Endothelial cell of umbilical vein (primary cell): ENCODE measurements around the gene SMIM8. TPM values are rescaled to one million over a fixed set of nuclear protein-coding genes. Genes with fewer than 3 reads are reported as not detected.

Experiments used
- BruUV-seq: library from RNA; stranded (reverse); fragments of 400-500 nt; replicated peaks from 2 replicates; lab custom pipeline; 2021; lab: Mats Ljungman, UMichigan
- CTCF ChIA-PET: fragments of 300-600, 350-600 bp; sonication (Branson Sonifier 250); formaldehyde crosslinking; loops from one replicate; lab custom pipeline; 2021; ENCODE audit warnings: antibody characterized with exemption, inconsistent platforms; lab: Charles Lee
- POLR2A ChIA-PET: fragments of 300-600, 350-600 bp; sonication (Branson Sonifier 250); formaldehyde crosslinking; loops from one replicate; lab custom pipeline; 2021; ENCODE audit warnings: antibody characterized with exemption, inconsistent platforms; lab: Charles Lee
- DNase-seq: peaks from one replicate; pipeline ENCODE4 v3.0.0-alpha.2; 2011; ENCODE audit warnings: low read depth, low spot score
- FAIRE-seq: peaks from 2 replicates; lab custom pipeline; 2011; peaks lifted over from hg19 to GRCh38; lab: Jason Lieb, UNC
- H2AFZ ChIP-seq: 2 replicates; pipeline ENCODE4 v1.6.0; 2012; ENCODE audit warnings: low read depth, low read length, control low read depth, inconsistent platforms
- H3K27ac ChIP-seq: 2 replicates; pipeline ENCODE4 v1.5.1; 2011; ENCODE audit warnings: low read depth, mild to moderate bottlenecking, control low read depth, low read length, moderate library complexity; ENCODE audit not compliant: insufficient read depth
- H3K27me3 ChIP-seq, 2 experiments: 2 replicates each; pipeline versions ENCODE4 v1.6.0 to v1.6.1; 2011; ENCODE audit warnings: low read length in 2 of 2, mixed read lengths in 1 of 2; ENCODE audit not compliant: control insufficient read depth in 2 of 2, insufficient read depth in 2 of 2
- H3K36me3 ChIP-seq, 2 experiments: 2 replicates in 1 of 2; 3 replicates in 1 of 2; pipeline ENCODE4 v1.5.1; 2011; ENCODE audit warnings: low read length in 2 of 2, mild to moderate bottlenecking in 1 of 2, moderate library complexity in 1 of 2; ENCODE audit not compliant: control insufficient read depth in 2 of 2, insufficient read depth in 2 of 2; ENCODE audit errors: extremely low read depth in 1 of 2
- H3K4me1 ChIP-seq: 3 replicates; pipeline ENCODE4 v1.5.1; 2011; ENCODE audit warnings: mild to moderate bottlenecking, low read length; ENCODE audit not compliant: control insufficient read depth, insufficient read depth; ENCODE audit errors: extremely low read depth
- H3K4me2 ChIP-seq: 2 replicates; pipeline ENCODE4 v1.6.1; 2011; ENCODE audit warnings: low read length, control low read depth, mixed read lengths; ENCODE audit not compliant: insufficient read depth
- H3K4me3 ChIP-seq, 3 experiments: fragments of 200-600 bp in 1 of 3; sonication (generic), shearing (Covaris generic) in 1 of 3; replicated peaks in 1 of 3; 2 replicates each; pipeline ENCODE4 v1.5.1; 2011 to 2016; ENCODE audit warnings: control low read depth in 3 of 3, low read length in 3 of 3, mild to moderate bottlenecking in 2 of 3, inconsistent platforms in 1 of 3, low read depth in 1 of 3, moderate library complexity in 1 of 3; ENCODE audit not compliant: insufficient read depth in 1 of 3
- H3K79me2 ChIP-seq: 2 replicates; pipeline ENCODE4 v1.6.0; 2012; ENCODE audit warnings: low read length, inconsistent platforms; ENCODE audit not compliant: control insufficient read depth, insufficient read depth
- H3K9ac ChIP-seq: replicated peaks from 2 replicates; pipeline ENCODE3; 2011; ENCODE audit warnings: low read length, control low read depth; ENCODE audit not compliant: insufficient read depth; ENCODE audit errors: extremely low read depth
- H3K9me1 ChIP-seq: replicated peaks from 3 replicates; pipeline ENCODE4 v1.6.0; 2011; ENCODE audit warnings: mild to moderate bottlenecking, low read length; ENCODE audit not compliant: control insufficient read depth, insufficient read depth; ENCODE audit errors: extremely low read depth
- H3K9me3 ChIP-seq: replicated peaks from 2 replicates; pipeline ENCODE4 v1.5.1; 2012; ENCODE audit warnings: low read length, inconsistent platforms; ENCODE audit not compliant: control insufficient read depth, insufficient read depth
- H4K20me1 ChIP-seq: replicated peaks from 2 replicates; pipeline ENCODE3; 2011; ENCODE audit warnings: mild to moderate bottlenecking, low read length; ENCODE audit not compliant: control insufficient read depth, insufficient read depth; ENCODE audit errors: extremely low read depth
- EZH2 ChIP-seq: IDR thresholded peaks from 2 replicates; pipeline ENCODE4 v1.6.1; 2012; ENCODE audit warnings: borderline replicate concordance, low read depth, mild to moderate bottlenecking, moderate library complexity, low read length, inconsistent platforms; ENCODE audit not compliant: severe bottlenecking
- FOS ChIP-seq: IDR thresholded peaks from 2 replicates; pipeline ENCODE4 v1.6.1; 2011; ENCODE audit warnings: mild to moderate bottlenecking, low read length, moderate library complexity, borderline replicate concordance; ENCODE audit not compliant: insufficient read depth
- GATA2 ChIP-seq: IDR thresholded peaks from 2 replicates; pipeline ENCODE4 v1.7.0; 2011; ENCODE audit warnings: low read depth, mild to moderate bottlenecking, moderate library complexity, mixed read lengths, low read length; ENCODE audit not compliant: insufficient read length, insufficient read depth
- JUN ChIP-seq: IDR thresholded peaks from 2 replicates; pipeline ENCODE4 v1.6.1; 2011; ENCODE audit warnings: borderline replicate concordance, low read depth; ENCODE audit not compliant: insufficient read length, insufficient read depth
- MYC ChIP-seq: IDR thresholded peaks from one replicate; pipeline ENCODE4 v1.6.1; 2011; ENCODE audit warnings: mild to moderate bottlenecking, low read depth, low read length
- POLR2A ChIP-seq: IDR thresholded peaks from 2 replicates; pipeline ENCODE4 v1.6.1; 2012; ENCODE audit warnings: low read depth, mild to moderate bottlenecking, control low read depth, low read length
- POLR2AphosphoS5 ChIP-seq: IDR thresholded peaks from 2 replicates; pipeline ENCODE4 v1.6.1; 2012; ENCODE audit warnings: low read depth, mild to moderate bottlenecking, control low read depth, low read length, moderate library complexity; ENCODE audit not compliant: insufficient read depth
- dilution Hi-C: fragments of 300-500 bp; cut with MboI; formaldehyde crosslinking; loops from one replicate; pipeline ENCODE4 v1.15.0; 2019; ENCODE audit warnings: low sequenced_read_pairs; ENCODE audit not compliant: extremely low pct_ligation_motif_present
- intact Hi-C: fragments of 100-400 bp; cut with micrococcal nuclease; formaldehyde crosslinking; loops from one replicate; pipeline ENCODE4 v1.10.0; 2022
- polyA plus RNA-seq, 4 experiments: library from polyadenylated mRNA; depleted of rRNA in 3 of 4; stranded (reverse) in 3 of 4; unstranded in 1 of 4; fragments of >200 nt; gene quantifications; 2 replicates each; pipeline versions ENCODE4 v1.2.1 to v1.2.3, GENCODE V29; 2011 to 2012; ENCODE audit warnings: missing spikeins in 1 of 4
- total RNA-seq: library from RNA; stranded (reverse); gene quantifications from 2 replicates; pipeline ENCODE4 v1.2.3, GENCODE V29; 2021
- TF ChIP-seq, protein P1 (sequence below), 2 donors: IDR thresholded peaks; 1 replicate in 1 of 2; 2 replicates in 1 of 2; pipeline ENCODE4 v1.5.1; 2011; ENCODE audit warnings: low read length in 2 of 2, mild to moderate bottlenecking in 2 of 2, moderate library complexity in 2 of 2, control low read depth in 1 of 2, inconsistent platforms in 1 of 2, low read depth in 1 of 2; ENCODE audit not compliant: insufficient read depth in 1 of 2; ENCODE audit errors: extremely low read depth in 1 of 2
- TF ChIP-seq, protein P2 (sequence below): IDR thresholded peaks from 2 replicates; pipeline ENCODE4 v1.6.1; 2011; ENCODE audit not compliant: insufficient read depth, insufficient read length

The SMIM8 gene
- total and polyA plus RNA-seq, 2 donors (not counting 3 experiments of a cell fraction or from before 2014, with no cell fraction given), result 2.0 to 8.4 TPM

DNA sequence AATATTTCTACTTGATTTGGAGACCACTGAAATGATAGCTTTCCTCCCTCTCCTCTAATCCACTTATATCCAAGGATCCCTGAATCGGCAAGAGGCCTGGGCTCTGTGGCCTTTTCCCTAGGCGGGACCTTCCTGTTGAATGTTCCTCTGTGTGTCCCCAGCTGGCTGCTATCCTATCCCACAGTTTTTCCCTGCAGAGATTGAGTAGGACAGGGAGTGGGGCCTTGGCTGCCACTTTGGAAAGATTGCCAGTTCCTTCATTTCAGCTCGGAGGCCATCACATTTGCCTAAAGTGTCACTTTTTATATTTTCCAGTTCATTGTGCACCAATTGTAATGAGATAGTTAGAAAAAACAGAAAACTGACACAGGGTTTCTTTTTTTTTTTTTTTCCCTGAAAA is 38.9 kb upstream of the SMIM8 start:
- CTCF ChIA-PET, result no interaction called here

DNA sequence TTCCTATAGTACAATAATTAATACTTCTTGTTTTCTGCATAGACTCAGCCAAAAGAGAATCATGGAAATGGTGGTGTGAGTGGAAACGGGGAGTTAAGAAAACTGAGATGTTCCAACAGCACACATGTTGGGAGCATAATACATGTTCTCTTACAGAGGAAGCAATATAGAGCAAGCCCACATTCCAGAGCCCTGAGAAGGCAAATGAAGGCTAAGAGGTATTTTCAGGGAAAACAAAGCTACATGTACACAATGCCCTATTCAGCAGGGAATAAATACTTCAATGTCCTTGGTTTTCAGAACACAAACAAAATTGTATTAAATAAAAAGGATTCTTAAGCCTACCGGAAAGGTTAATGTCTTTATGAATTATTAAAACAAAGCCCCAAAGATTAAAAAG is 35.1 kb upstream of the SMIM8 start:
- intact Hi-C loops (no loop called here), dilution Hi-C loops (no loop called here)
- Histone ChIP-seq H3K27me3 (peaks cover 3 to 11% of the 10 kb centered on the region in 2 experiments), H2AFZ (no peak overlapping the region), H3K79me2 (no peaks in the 10 kb centered on the region), H4K20me1 (no peaks in the 10 kb centered on the region), H3K9me1 (no peaks in the 10 kb centered on the region), H3K27ac (no peak overlapping the region), H3K9me3 (no peaks in the 10 kb centered on the region), H3K4me3 (no peak overlapping the region), H3K9ac (no peak overlapping the region), H3K36me3 (no peaks in the 10 kb centered on the region), H3K4me1 (no peaks in the 10 kb centered on the region), H3K4me2 (no peak overlapping the region)
- TF ChIP-seq JUN (no peak), EZH2 (no peak), POLR2AphosphoS5 (no peak), FOS (no peak), GATA2 (no peak), POLR2A (no peak), MYC (no peak)
- TF ChIP-seq, protein P1, sequence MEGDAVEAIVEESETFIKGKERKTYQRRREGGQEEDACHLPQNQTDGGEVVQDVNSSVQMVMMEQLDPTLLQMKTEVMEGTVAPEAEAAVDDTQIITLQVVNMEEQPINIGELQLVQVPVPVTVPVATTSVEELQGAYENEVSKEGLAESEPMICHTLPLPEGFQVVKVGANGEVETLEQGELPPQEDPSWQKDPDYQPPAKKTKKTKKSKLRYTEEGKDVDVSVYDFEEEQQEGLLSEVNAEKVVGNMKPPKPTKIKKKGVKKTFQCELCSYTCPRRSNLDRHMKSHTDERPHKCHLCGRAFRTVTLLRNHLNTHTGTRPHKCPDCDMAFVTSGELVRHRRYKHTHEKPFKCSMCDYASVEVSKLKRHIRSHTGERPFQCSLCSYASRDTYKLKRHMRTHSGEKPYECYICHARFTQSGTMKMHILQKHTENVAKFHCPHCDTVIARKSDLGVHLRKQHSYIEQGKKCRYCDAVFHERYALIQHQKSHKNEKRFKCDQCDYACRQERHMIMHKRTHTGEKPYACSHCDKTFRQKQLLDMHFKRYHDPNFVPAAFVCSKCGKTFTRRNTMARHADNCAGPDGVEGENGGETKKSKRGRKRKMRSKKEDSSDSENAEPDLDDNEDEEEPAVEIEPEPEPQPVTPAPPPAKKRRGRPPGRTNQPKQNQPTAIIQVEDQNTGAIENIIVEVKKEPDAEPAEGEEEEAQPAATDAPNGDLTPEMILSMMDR (IDR thresholded peaks at IDR 0.05; ENCODE audit: extremely low read depth in 1 of 2, insufficient read depth in 1 of 2, low read depth in 1 of 2, low read length in 2 of 2), result no peak
- TF ChIP-seq, protein P2, sequence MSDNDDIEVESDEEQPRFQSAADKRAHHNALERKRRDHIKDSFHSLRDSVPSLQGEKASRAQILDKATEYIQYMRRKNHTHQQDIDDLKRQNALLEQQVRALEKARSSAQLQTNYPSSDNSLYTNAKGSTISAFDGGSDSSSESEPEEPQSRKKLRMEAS, result no peak
- POLR2A ChIA-PET, result no interaction called here
- CTCF ChIA-PET, result no interaction called here
- BruUV-seq, result no TSS peak
- DNase-seq (no peak), FAIRE-seq (peak; percentile 15)

More for the DNA sequence above, 38.9 kb upstream of the SMIM8 start:
- Histone ChIP-seq H3K36me3 (no peaks in the 10 kb centered on the region), H3K27ac (no peak overlapping the region), H3K79me2 (no peaks in the 10 kb centered on the region), H3K4me3 (no peak overlapping the region), H3K27me3 (peaks cover 4 to 7% of the 10 kb centered on the region in 2 experiments), H4K20me1 (no peaks in the 10 kb centered on the region), H2AFZ (no peak overlapping the region), H3K9me1 (no peaks in the 10 kb centered on the region), H3K9ac (no peak overlapping the region), H3K9me3 (no peaks in the 10 kb centered on the region), H3K4me2 (no peak overlapping the region), H3K4me1 (no peaks in the 10 kb centered on the region)
- BruUV-seq, result no TSS peak
- no peak for FAIRE-seq
- dilution Hi-C loops, result no loop called here
- POLR2A ChIA-PET, result no interaction called here
- TF ChIP-seq, protein P1 (IDR thresholded peaks at IDR 0.05; ENCODE audit: extremely low read depth in 1 of 2, insufficient read depth in 1 of 2, low read depth in 1 of 2, low read length in 2 of 2), result no peak
- TF ChIP-seq FOS, result no peak
- intact Hi-C loops, result no loop called here
- DNase-seq, result no peak
